Right lobe of liver (tissue), 6 donors: ENCODE data around the gene SLC25A42. TPM values are rescaled to one million over a fixed set of nuclear protein-coding genes. Genes with fewer than 3 reads are reported as not detected.

Experiments used
- ATAC-seq, 4 donors: fragments of 200-7000 bp; cut with Tn5 transposase; one replicate each; pipeline ENCODE4 v1.9.1; 2020; ENCODE audit warnings: mild to moderate bottlenecking in 4 of 4, moderate library complexity in 4 of 4
- DNase-seq, 3 donors: peaks; one replicate each; pipeline ENCODE4 v3.0.0-alpha.2; 2020
- H3K27ac ChIP-seq, 3 donors: fragments of 200-600 bp; one replicate each; pipeline ENCODE4 v1.8.0; 2022
- H3K27me3 ChIP-seq, 2 donors: fragments of 200-600 bp; one replicate each; pipeline ENCODE4 v1.8.0; 2022
- H3K36me3 ChIP-seq, 4 donors: fragments of 200-600 bp; sonication (generic) in 1 of 4; one replicate each; pipeline versions ENCODE4 v1.5.1 to v1.8.0; 2017 to 2022; ENCODE audit warnings: control low read depth in 1 of 4
- H3K4me1 ChIP-seq, 4 donors: fragments of 200-600 bp; sonication (generic) in 1 of 4; one replicate each; pipeline versions ENCODE4 v1.5.1 to v1.8.0; 2017 to 2022; ENCODE audit warnings: control low read depth in 1 of 4
- H3K4me3 ChIP-seq, 3 donors: fragments of 200-600 bp; one replicate each; pipeline ENCODE4 v1.8.0; 2022
- H3K9me3 ChIP-seq, 4 donors: fragments of 200-600 bp; sonication (generic) in 1 of 4; one replicate each; pipeline versions ENCODE4 v1.5.1 to v1.8.0; 2017 to 2022; ENCODE audit warnings: control low read depth in 1 of 4
- CTCF ChIP-seq, 4 donors: fragments of 200-600 bp in 3 of 4; fragments of 450-650 bp in 1 of 4; IDR thresholded peaks; one replicate each; pipeline versions ENCODE4 v1.5.1 to v1.8.0; 2016 to 2022; ENCODE audit warnings: antibody characterized with exemption in 4 of 4, mild to moderate bottlenecking in 2 of 4
- POLR2A ChIP-seq: fragments of 450-650 bp; IDR thresholded peaks from one replicate; pipeline ENCODE4 v1.6.1; 2017; ENCODE audit warnings: antibody characterized with exemption, mild to moderate bottlenecking
- WGBS: methylation state at CpG from one replicate; pipeline ENCODE4 v1.1.6; 2018; ENCODE audit warnings: low coverage, low lambda C conversion rate; ENCODE audit not compliant: insufficient coverage; ENCODE audit errors: missing lambda C conversion rate; 5-methylcytosine and 5-hydroxymethylcytosine counted together
- intact Hi-C, 2 donors: fragments of 100-400 bp; cut with DNase I; formaldehyde crosslinking; loops; one replicate each; pipeline versions ENCODE4 v1.11.2 to v1.14.1; 2022
- total RNA-seq, 6 experiments: library from RNA; depleted of rRNA in 2 of 6; stranded (reverse); fragments of >200 nt in 2 of 6; fragmentation: NEBNext Ultra II Directional in 3 of 6; extraction: Animal tissue kit (Norgen Biotek cat#: 25700) in 3 of 6; gene quantifications; one replicate each; pipeline versions ENCODE4 v1.1.0 to v1.2.4, GENCODE V29; 2016 to 2023
- donor health status: DM: no; HTN: yes; CAD: no.
- donor health status: DM: no; HTN: no; CAD: no.
- donor health status: DM: no; HTN: no; CAD: no.
- donor health status: DM: no; HTN: yes; CAD: no.
- donor health status: DM: no; HTN: yes; CAD: no.

SLC25A42 gene
- total RNA-seq, 6 experiments from 2014 or later: 20.7 to 80.7 (median 69.7) TPM

GRCh38 chr19:19068659-19069654 lies 5.2 kb downstream of the SLC25A42 start:
- Histone ChIP-seq H3K4me1 (peaks cover 0 to 48% (median 15%) of the 10 kb centered on the region in 4 donors), H3K27me3 (no peaks in the 10 kb centered on the region), H3K4me3 (no peak overlapping the region), H3K27ac (peak overlapping the region in 1 of 3 donors; percentile 83), H3K36me3 (no peaks in the 10 kb centered on the region), H3K9me3 (no peaks in the 10 kb centered on the region)
- DNase-seq (no peak), ATAC-seq (no peak)
- WGBS: 74% methylated on average over 11 of the region's 11 CpGs
- TF ChIP-seq CTCF (IDR thresholded peaks at IDR 0.05) (no peak), POLR2A (no peak)
- intact Hi-C loops: no loop called here

- TF ChIP-seq CTCF (IDR thresholded peaks at IDR 0.05) (no peak), POLR2A (no peak)
- DNase-seq (no peak), ATAC-seq (no peak)
- H3K9me3 ChIP-seq: no peaks in the 10 kb centered on the region
- WGBS: 87% methylated on average over 6 of the region's 8 CpGs
- intact Hi-C loops: no loop called here
- no peaks in the 10 kb centered on the region for H3K36me3 ChIP-seq
- no peak overlapping the region for H3K27ac ChIP-seq
- H3K4me3 ChIP-seq: no peak overlapping the region
- H3K4me1 ChIP-seq: peaks cover 0 to 37% (median 15%) of the 10 kb centered on the region in 4 donors
- no peaks in the 10 kb centered on the region for H3K27me3 ChIP-seq
These were observed 8.1 kb downstream of the SLC25A42 start for GRCh38 chr19:19071897-19072296.

GRCh38 chr19:19074196-19074882 lies 10.5 kb downstream of the SLC25A42 start:
- H3K27ac ChIP-seq: peak overlapping the region in 1 of 3 donors; percentile 55
- H3K4me3 ChIP-seq: no peak overlapping the region
- peaks cover 0 to 29% (median 8%) of the 10 kb centered on the region in 4 donors for H3K4me1 ChIP-seq
- TF ChIP-seq CTCF (IDR thresholded peaks at IDR 0.05) (no peak), POLR2A (no peak)
- no peaks in the 10 kb centered on the region for H3K9me3 ChIP-seq
- ATAC-seq (peak in 2 of 4 donors; percentile 16 to 29), DNase-seq (no peak)
- 42% methylated on average over 12 of the region's 13 CpGs for WGBS
- H3K27me3 ChIP-seq: no peaks in the 10 kb centered on the region
- intact Hi-C loops: no loop called here
- peaks cover 0 to 3% (median 0%) of the 10 kb centered on the region in 4 donors for H3K36me3 ChIP-seq

- intact Hi-C loops: no loop called here
- Histone ChIP-seq H3K36me3 (peaks cover 0 to 3% (median 0%) of the 10 kb centered on the region in 4 donors), H3K4me1 (peaks cover 0 to 32% (median 8%) of the 10 kb centered on the region in 4 donors), H3K9me3 (no peaks in the 10 kb centered on the region), H3K4me3 (no peak overlapping the region), H3K27me3 (no peaks in the 10 kb centered on the region), H3K27ac (no peak overlapping the region)
- no peak for ATAC-seq
- TF ChIP-seq POLR2A: no peak
- no peak for TF ChIP-seq CTCF (IDR thresholded peaks at IDR 0.05)
- WGBS: 83% methylated on average over 6 of the region's 8 CpGs
- DNase-seq: no peak
These were observed 11.3 kb downstream of the SLC25A42 start for GRCh38 chr19:19075126-19075525.
